Cardiac muscle cell (in vitro differentiated cells and primary cell): ENCODE measurements around the gene RIOK2. TPM values are rescaled to one million over a fixed set of nuclear protein-coding genes. Genes with fewer than 3 reads are reported as not detected.
A peak's percentile ranks its signal among the peaks of the same experiment; 100 is the strongest.

Experiments used
- DNase-seq, 2 donors: peaks; one replicate each; pipeline versions ENCODE4 v3.0.0 to v3.0.0-alpha.2; 2010 to 2017; ENCODE audit warnings: low read depth in 1 of 2, low spot score in 1 of 2
- H3K27ac ChIP-seq: fragments of 200-600 bp; sonication (generic); 2 replicates; pipeline ENCODE4 v1.5.1; 2016
- H3K27me3 ChIP-seq: fragments of 200-600 bp; sonication (generic); 2 replicates; pipeline ENCODE4 v1.6.0; 2016; ENCODE audit warnings: control low read depth
- H3K36me3 ChIP-seq: fragments of 200-600 bp; sonication (generic); 2 replicates; pipeline ENCODE4 v1.5.1; 2016; ENCODE audit warnings: control low read depth
- H3K4me1 ChIP-seq: fragments of 200-600 bp; sonication (generic); 2 replicates; pipeline ENCODE4 v1.8.1; 2017; ENCODE audit warnings: low read depth, mild to moderate bottlenecking, mixed run types
- H3K4me3 ChIP-seq: fragments of 200-600 bp; sonication (generic); 2 replicates; pipeline ENCODE4 v1.5.1; 2016; ENCODE audit warnings: mild to moderate bottlenecking
- H3K9me3 ChIP-seq: fragments of 200-600 bp; sonication (generic); 2 replicates; pipeline ENCODE4 v1.5.1; 2017; ENCODE audit warnings: low read depth, mild to moderate bottlenecking, control low read depth
- polyA plus RNA-seq: library from polyadenylated mRNA; unstranded; fragments of >200 nt; fragmentation: Nextera tagmentation; extraction: Ambion mirVana; gene quantifications from 2 replicates; pipeline ENCODE4 v1.2.1, GENCODE V29; 2016
- total RNA-seq: library from RNA; depleted of rRNA; stranded (reverse); fragments of >200 nt; gene quantifications from 2 replicates; pipeline ENCODE4 v1.2.3, GENCODE V29; 2016
- TF ChIP-seq, protein P1 (sequence below): IDR thresholded peaks from 2 replicates; pipeline ENCODE4 v1.5.1; 2012; ENCODE audit warnings: low read depth, mild to moderate bottlenecking, low read length

RIOK2 gene
- total and polyA plus RNA-seq, 2 experiments from 2014 or later = 23.6 to 26.4 TPM

DNA sequence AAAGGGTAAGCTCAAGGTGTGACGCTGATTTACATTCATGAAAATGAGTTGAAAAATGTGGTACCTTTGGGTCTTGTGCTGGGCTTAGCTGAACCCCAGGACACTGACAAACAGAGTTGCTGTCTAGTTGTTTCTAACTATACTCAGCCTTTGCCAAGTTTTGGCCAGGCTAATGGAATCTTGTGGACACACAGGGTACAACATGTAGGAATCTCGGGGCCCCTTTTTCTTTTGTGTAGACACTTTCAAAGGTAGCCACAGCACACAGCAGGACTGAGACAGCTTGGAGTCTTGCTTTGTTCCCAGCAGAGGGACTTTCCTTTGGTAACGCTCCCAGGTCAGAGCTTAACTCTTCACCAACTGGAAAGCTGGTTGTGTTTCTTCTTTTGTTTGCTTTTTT is 48.4 kb downstream of the RIOK2 start:
- Histone ChIP-seq H3K27ac (peak overlapping the region; percentile 63), H3K27me3 (no peaks in the 10 kb centered on the region), H3K36me3 (peaks cover 8% of the 10 kb centered on the region), H3K4me1 (peaks cover 88% of the 10 kb centered on the region), H3K4me3 (no peak overlapping the region), H3K9me3 (no peaks in the 10 kb centered on the region)
- TF ChIP-seq, protein P1, sequence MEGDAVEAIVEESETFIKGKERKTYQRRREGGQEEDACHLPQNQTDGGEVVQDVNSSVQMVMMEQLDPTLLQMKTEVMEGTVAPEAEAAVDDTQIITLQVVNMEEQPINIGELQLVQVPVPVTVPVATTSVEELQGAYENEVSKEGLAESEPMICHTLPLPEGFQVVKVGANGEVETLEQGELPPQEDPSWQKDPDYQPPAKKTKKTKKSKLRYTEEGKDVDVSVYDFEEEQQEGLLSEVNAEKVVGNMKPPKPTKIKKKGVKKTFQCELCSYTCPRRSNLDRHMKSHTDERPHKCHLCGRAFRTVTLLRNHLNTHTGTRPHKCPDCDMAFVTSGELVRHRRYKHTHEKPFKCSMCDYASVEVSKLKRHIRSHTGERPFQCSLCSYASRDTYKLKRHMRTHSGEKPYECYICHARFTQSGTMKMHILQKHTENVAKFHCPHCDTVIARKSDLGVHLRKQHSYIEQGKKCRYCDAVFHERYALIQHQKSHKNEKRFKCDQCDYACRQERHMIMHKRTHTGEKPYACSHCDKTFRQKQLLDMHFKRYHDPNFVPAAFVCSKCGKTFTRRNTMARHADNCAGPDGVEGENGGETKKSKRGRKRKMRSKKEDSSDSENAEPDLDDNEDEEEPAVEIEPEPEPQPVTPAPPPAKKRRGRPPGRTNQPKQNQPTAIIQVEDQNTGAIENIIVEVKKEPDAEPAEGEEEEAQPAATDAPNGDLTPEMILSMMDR = no peak
- DNase-seq = no peak

GRCh38 chr5:97133101-97133500 is 49.9 kb downstream of the RIOK2 start:
- Histone ChIP-seq H3K4me3 (no peak overlapping the region), H3K27ac (peak overlapping the region; percentile 58), H3K9me3 (no peaks in the 10 kb centered on the region), H3K36me3 (peaks cover 8% of the 10 kb centered on the region), H3K27me3 (no peaks in the 10 kb centered on the region), H3K4me1 (peaks cover 76% of the 10 kb centered on the region)
- TF ChIP-seq, protein P1 = no peak
- peak in 1 of 2 donors; percentile 21 for DNase-seq

DNA sequence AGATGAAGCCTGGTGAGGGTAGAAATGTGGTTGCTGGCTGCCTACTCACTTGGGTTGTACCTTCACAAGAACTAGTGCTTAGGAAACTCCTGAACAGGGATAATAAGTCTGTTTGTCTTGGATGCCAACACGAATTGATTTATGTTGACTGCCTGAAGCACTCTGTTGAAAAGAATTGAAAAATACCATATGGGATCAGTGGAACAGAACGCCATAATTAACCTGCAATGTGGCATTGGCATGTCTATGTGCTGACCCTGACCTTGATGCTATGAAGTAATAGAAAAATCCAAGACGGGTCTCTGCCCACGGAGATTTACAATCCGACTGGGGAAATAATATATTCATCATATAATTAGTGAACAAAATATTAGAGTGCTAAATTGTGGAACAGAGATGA is 51.1 kb downstream of the RIOK2 start:
- Histone ChIP-seq H3K36me3 (peaks cover 8% of the 10 kb centered on the region), H3K9me3 (no peaks in the 10 kb centered on the region), H3K4me3 (no peak overlapping the region), H3K27me3 (no peaks in the 10 kb centered on the region), H3K4me1 (peaks cover 72% of the 10 kb centered on the region), H3K27ac (peak overlapping the region; percentile 71)
- TF ChIP-seq, protein P1 = no peak
- no peak for DNase-seq

- H3K27me3 ChIP-seq = no peaks in the 10 kb centered on the region
- DNase-seq = peak in 1 of 2 donors; percentile 2
- peak overlapping the region; percentile 71 for H3K27ac ChIP-seq
- no peaks in the 10 kb centered on the region for H3K9me3 ChIP-seq
- peaks cover 66% of the 10 kb centered on the region for H3K4me1 ChIP-seq
- TF ChIP-seq, protein P1 = no peak
- H3K36me3 ChIP-seq = peaks cover 8% of the 10 kb centered on the region
- H3K4me3 ChIP-seq = no peak overlapping the region
Measured at GRCh38 chr5:97131139-97131710, 51.8 kb downstream of the RIOK2 start.

GRCh38 chr5:97127727-97128126 is 55.3 kb downstream of the RIOK2 start:
- TF ChIP-seq, protein P1 = no peak
- H3K36me3 ChIP-seq = peaks cover 13% of the 10 kb centered on the region

More at GRCh38 chr5:97127727-97128126, 55.3 kb downstream of the RIOK2 start:
- Histone ChIP-seq H3K4me1 (peaks cover 40% of the 10 kb centered on the region), H3K27ac (peak overlapping the region; percentile 68), H3K4me3 (no peak overlapping the region), H3K27me3 (no peaks in the 10 kb centered on the region), H3K9me3 (no peaks in the 10 kb centered on the region)
- DNase-seq = no peak
